Measurements from ENCODE around the gene KRT25. TPM values are rescaled to one million over a fixed set of nuclear protein-coding genes. Genes with fewer than 3 reads are reported as not detected.

The KRT25 gene
- total RNA-seq, 2 experiments from 2014 or later, result not detected

DNA sequence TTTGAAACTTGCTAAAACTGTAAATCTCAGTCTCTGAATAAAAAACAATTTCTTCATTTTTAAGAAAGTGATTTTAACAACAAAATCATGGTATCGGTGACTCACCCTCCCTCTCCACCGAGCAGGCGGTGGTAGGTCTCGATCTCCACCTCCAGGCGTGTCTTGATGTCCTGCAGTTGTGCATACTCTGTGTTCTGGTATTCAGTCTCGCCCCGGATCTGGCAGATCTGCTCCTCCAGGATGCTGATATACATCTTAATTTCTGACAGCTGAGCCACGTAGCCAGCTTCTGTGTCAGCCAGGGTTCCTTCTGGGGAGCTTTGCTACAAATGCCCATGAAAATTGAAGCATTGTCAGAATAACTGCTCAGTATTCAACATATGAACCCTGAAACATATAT, 36.2 kb downstream of the KRT25 start:
- H3K4me1 Mint-ChIP-seq, result no peaks in the 10 kb centered on the region
- no peaks in the 10 kb centered on the region for H3K9me3 Mint-ChIP-seq (ENCODE audit: low read depth)
- no peak for DNase-seq
- POLR2A ChIA-PET, result no interaction called here
- ATAC-seq, result no peak
- H3K27ac Mint-ChIP-seq, result no peak overlapping the region
- no peaks in the 10 kb centered on the region for H3K36me3 Mint-ChIP-seq (ENCODE audit: low read depth)
- peaks cover 10% of the 10 kb centered on the region for H3K27me3 Mint-ChIP-seq
- intact Hi-C loops (cut with DNase I, micrococcal nuclease), result no loop called here
- no peak overlapping the region for H3K4me3 Mint-ChIP-seq
- CTCF ChIA-PET, result interaction anchor here (1.6 kb wide), 2 partner anchors 12 to 15 kb away, joined by 5 to 6 read pairs; partner anchors contain the start of gene KRT24

DNA sequence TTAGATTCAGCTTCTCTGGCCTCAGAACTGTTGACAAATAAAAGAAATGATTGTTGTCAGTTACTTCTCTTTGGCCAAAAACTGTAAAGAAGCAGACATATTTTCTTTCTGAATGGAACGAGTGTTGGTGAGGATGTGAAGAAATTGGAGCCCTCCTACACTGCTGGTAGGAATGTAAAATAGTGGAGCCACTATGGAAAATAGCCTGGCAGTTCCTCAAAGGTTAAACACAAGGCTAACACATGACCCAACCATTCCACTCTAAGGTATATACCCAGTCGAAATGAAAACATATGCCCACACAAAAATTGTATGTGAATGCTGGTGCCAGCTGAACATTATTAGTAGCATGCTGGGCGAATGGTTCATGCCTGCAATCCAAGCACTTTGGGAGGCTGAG, 37.4 kb downstream of the KRT25 start:
- Mint-ChIP-seq H3K9me3 (ENCODE audit: low read depth) (no peaks in the 10 kb centered on the region), H3K27ac (no peak overlapping the region), H3K4me3 (no peak overlapping the region), H3K27me3 (peaks cover 5% of the 10 kb centered on the region), H3K4me1 (no peaks in the 10 kb centered on the region), H3K36me3 (ENCODE audit: low read depth) (no peaks in the 10 kb centered on the region)
- intact Hi-C loops (cut with DNase I, micrococcal nuclease), result no loop called here
- ChIA-PET CTCF (no interaction called here), POLR2A (no interaction called here)
- DNase-seq (no peak), ATAC-seq (no peak)

GRCh38 chr17:40714473-40714872, 40.7 kb downstream of the KRT25 start:
- no peaks in the 10 kb centered on the region for H3K9me3 Mint-ChIP-seq (ENCODE audit: low read depth)
- peak overlapping the region; percentile 31 for H3K27ac Mint-ChIP-seq
- H3K4me3 Mint-ChIP-seq, result no peak overlapping the region
- no peak for DNase-seq
- POLR2A ChIA-PET, result no interaction called here
- H3K36me3 Mint-ChIP-seq (ENCODE audit: low read depth), result no peaks in the 10 kb centered on the region
- intact Hi-C loops (cut with DNase I, micrococcal nuclease), result no loop called here
- H3K4me1 Mint-ChIP-seq, result peaks cover 2% of the 10 kb centered on the region
- CTCF ChIA-PET, result no interaction called here
- peaks cover 5% of the 10 kb centered on the region for H3K27me3 Mint-ChIP-seq
- no peak for ATAC-seq

DNA sequence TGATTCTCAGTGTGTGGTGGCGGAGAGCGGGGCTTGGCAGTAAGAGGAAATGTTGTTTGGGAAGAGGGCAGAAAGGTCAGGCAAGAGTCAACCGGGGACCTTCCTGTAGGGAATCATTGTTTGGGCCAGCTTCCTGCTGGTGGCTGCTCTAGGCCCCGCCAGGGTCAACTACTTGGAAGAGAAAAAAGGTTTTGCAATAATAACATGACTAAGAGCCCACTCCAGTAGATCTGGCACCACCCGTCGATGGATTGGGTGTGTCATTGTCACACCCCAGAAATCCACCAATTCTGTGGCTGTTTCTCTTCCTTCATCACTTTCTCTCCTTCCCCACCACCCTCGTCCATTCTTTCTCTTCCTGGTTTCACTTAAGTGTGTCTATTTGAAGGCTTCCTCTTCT, 47.4 kb downstream of the KRT25 start:
- ChIA-PET CTCF (no interaction called here), POLR2A (no interaction called here)

DNA sequence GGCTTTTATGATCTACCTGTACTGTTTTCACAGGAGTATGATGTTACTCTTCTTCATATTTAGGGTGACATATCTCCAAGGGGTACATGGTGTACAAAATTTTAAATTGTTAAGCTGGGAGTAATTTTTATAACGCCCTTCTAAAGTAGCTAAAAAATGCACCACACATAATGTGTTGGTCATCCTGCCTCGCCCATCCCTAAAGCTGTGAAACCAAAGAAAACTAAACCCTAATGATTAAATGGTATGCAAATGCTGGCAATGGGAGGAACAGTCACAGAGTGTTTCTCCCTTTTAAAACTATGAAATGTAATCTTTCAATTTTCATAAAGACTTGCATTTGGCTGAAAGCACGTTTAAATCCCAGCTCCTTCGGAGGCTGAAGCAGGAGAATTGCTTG, 49.5 kb downstream of the KRT25 start:
- Mint-ChIP-seq H3K4me3 (no peak overlapping the region), H3K27ac (no peak overlapping the region), H3K9me3 (ENCODE audit: low read depth) (no peaks in the 10 kb centered on the region), H3K36me3 (ENCODE audit: low read depth) (no peaks in the 10 kb centered on the region), H3K4me1 (peaks cover 2% of the 10 kb centered on the region), H3K27me3 (peaks cover 16% of the 10 kb centered on the region)
- CTCF ChIA-PET, result interaction anchor here (0.5 to 1.2 kb wide), 5 partner anchors 10 to 86 kb away, joined by 3 read pairs; no protein-coding TSS in a partner anchor
- ATAC-seq (no peak), DNase-seq (no peak)
- POLR2A ChIA-PET, result no interaction called here
- intact Hi-C loops (cut with DNase I, micrococcal nuclease), result no loop called here

More for the DNA sequence above, 47.4 kb downstream of the KRT25 start:
- intact Hi-C loops (cut with DNase I, micrococcal nuclease), result no loop called here
- DNase-seq (no peak), ATAC-seq (no peak)
- no peak overlapping the region for H3K4me3 Mint-ChIP-seq
- H3K27me3 Mint-ChIP-seq, result peaks cover 16% of the 10 kb centered on the region
- H3K9me3 Mint-ChIP-seq (ENCODE audit: low read depth), result no peaks in the 10 kb centered on the region
- H3K4me1 Mint-ChIP-seq, result peaks cover 2% of the 10 kb centered on the region
- H3K27ac Mint-ChIP-seq, result no peak overlapping the region
- no peaks in the 10 kb centered on the region for H3K36me3 Mint-ChIP-seq (ENCODE audit: low read depth)

DNA sequence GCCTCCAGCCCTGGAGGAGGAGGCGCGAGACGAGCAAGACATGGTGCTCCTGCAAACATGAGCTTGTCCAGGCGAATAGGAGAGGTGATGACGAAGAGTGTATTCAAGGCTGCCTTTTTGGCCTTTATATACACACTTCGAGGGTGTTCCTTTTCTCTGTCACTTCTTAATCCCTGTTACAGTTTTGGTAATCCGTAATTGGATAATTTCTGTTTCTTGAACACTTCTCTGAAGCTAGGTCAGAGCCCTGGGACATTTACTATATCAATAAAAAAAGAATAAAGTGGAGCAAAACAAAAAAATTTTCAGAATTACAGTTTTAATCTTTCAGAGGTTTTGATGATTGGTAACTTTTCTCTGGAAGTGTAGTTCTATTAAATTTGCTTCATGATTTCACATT, 51.5 kb downstream of the KRT25 start, which contains the start of gene KRT24:
TSS of gene KRT24 (minus strand) at position 101 of the 400 bp plus-strand sequence. CDS start at position 42, 59 bp downstream.
- no peak within 1 kb of the TSS for H3K27ac Mint-ChIP-seq
- CTCF ChIA-PET, result interaction anchor here (1.0 kb wide), 1 partner anchor 16 kb away, joined by 5 read pairs; no protein-coding TSS in a partner anchor
- H3K4me3 Mint-ChIP-seq, result no peak within 1 kb of the TSS
- H3K9me3 Mint-ChIP-seq (ENCODE audit: low read depth), result no peaks in the 10 kb centered on the region
- intact Hi-C loops (cut with DNase I, micrococcal nuclease), result no loop called here
- no peaks in the 10 kb centered on the region for H3K36me3 Mint-ChIP-seq (ENCODE audit: low read depth)
- no peaks in the 10 kb centered on the region for H3K4me1 Mint-ChIP-seq
- POLR2A ChIA-PET, result no interaction called here
- peaks cover 16% of the 10 kb centered on the region for H3K27me3 Mint-ChIP-seq
- DNase-seq (no peak), ATAC-seq (no peak)

DNA sequence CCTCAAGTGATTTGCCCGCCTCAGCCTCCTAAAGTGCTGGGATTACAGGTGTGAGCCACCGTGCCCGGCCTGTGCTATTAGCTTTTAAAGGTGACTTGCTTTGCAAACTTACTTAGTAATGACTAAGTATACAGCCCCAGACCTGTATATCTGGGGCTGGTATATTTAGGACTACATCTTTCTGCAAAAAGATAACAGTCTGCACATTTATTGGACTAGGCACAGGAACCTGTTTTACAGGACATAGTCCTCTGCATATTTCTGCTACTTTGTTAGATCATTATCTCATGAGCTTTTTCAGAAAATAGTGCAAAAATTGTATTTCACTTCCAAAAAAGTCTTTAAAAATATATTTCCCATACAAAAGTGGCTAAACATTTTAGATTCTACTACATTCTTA, 52.9 kb downstream of the KRT25 start:
- Mint-ChIP-seq H3K4me1 (no peaks in the 10 kb centered on the region), H3K36me3 (ENCODE audit: low read depth) (no peaks in the 10 kb centered on the region), H3K9me3 (ENCODE audit: low read depth) (no peaks in the 10 kb centered on the region), H3K4me3 (no peak overlapping the region), H3K27ac (no peak overlapping the region), H3K27me3 (peaks cover 13% of the 10 kb centered on the region)
- CTCF ChIA-PET, result interaction anchor here (0.5 kb wide), 1 partner anchor 946 kb away, joined by 3 read pairs; no protein-coding TSS in a partner anchor
- DNase-seq, result no peak
- ATAC-seq, result no peak
- intact Hi-C loops (cut with DNase I, micrococcal nuclease), result no loop called here
- POLR2A ChIA-PET, result no interaction called here

DNA sequence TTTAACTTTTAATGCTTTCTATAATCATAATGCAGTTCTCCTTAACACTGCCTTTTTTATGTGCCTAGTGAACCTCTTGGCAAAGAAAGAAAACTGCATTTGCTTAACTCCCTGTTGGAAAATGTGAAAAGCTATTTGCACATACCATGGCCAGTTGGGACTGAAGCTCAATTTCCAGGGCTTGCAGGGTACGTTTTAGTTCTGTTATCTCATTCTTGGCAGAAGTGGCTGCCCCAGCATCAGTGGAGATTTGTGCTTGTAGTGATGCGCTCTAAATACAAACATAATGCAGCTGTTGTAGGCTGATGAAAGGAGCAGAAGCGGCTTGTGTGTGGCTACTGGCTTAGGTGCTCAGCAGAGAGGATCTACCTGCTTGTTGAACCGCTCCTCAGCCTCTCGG, 55.3 kb downstream of the KRT25 start:
- H3K27ac Mint-ChIP-seq, result no peak overlapping the region
- H3K4me1 Mint-ChIP-seq, result no peaks in the 10 kb centered on the region
- POLR2A ChIA-PET, result no interaction called here
- ATAC-seq (no peak), DNase-seq (no peak)
- no peaks in the 10 kb centered on the region for H3K9me3 Mint-ChIP-seq (ENCODE audit: low read depth)
- intact Hi-C loops (cut with DNase I, micrococcal nuclease), result no loop called here
- no peak overlapping the region for H3K4me3 Mint-ChIP-seq
- H3K27me3 Mint-ChIP-seq, result peaks cover 7% of the 10 kb centered on the region
- no peaks in the 10 kb centered on the region for H3K36me3 Mint-ChIP-seq (ENCODE audit: low read depth)
- CTCF ChIA-PET, result interaction anchor here (0.6 to 0.7 kb wide), 2 partner anchors 82 to 488 kb away, joined by 3 to 4 read pairs; partner anchors contain the start of gene KRT27

- DNase-seq, result no peak
- ChIA-PET CTCF (interaction anchor here (0.6 kb wide), 2 partner anchors 31 to 113 kb away, joined by 3 to 4 read pairs; no protein-coding TSS in a partner anchor), POLR2A (no interaction called here)
- ATAC-seq, result no peak
- H3K4me1 Mint-ChIP-seq, result no peaks in the 10 kb centered on the region
- H3K27me3 Mint-ChIP-seq, result peaks cover 6% of the 10 kb centered on the region
- intact Hi-C loops (cut with DNase I, micrococcal nuclease), result no loop called here
- no peak overlapping the region for H3K4me3 Mint-ChIP-seq
- no peaks in the 10 kb centered on the region for H3K9me3 Mint-ChIP-seq (ENCODE audit: low read depth)
- no peaks in the 10 kb centered on the region for H3K36me3 Mint-ChIP-seq (ENCODE audit: low read depth)
- H3K27ac Mint-ChIP-seq, result no peak overlapping the region
Measured at GRCh38 chr17:40699371-40699770, 55.8 kb downstream of the KRT25 start.

Other genes starting within 250 kb of the KRT25 start
- gene CCR7, start 189.9 kb downstream of the KRT25 start, total RNA-seq, result 100 to 1,000 TPM; 325 to 389 TPM
- gene SMARCE1, start 107.5 kb downstream of the KRT25 start, total RNA-seq, result 100 to 1,000 TPM in 1 of 2 experiments, 10 to 100 TPM in 1; 99.7 to 122 TPM
- gene KRT222, start 90.2 kb downstream of the KRT25 start, total RNA-seq, result not detected
- gene KRT24, start 51.6 kb downstream of the KRT25 start, total RNA-seq, result not detected
- not detected for gene KRT26, start 16.9 kb upstream of the KRT25 start, total RNA-seq
- gene KRT27, start 27.2 kb upstream of the KRT25 start, total RNA-seq, result not detected
- gene KRT28, start 44.6 kb upstream of the KRT25 start, total RNA-seq, result not detected
- gene KRT10, start 67.3 kb upstream of the KRT25 start, total RNA-seq, result 10 to 100 TPM; 20.2 to 35.9 TPM
- gene KRT12, start 111.9 kb upstream of the KRT25 start, total RNA-seq, result not detected
- not detected for gene KRT20, start 129.9 kb upstream of the KRT25 start, total RNA-seq
- gene KRT23, start 182.3 kb upstream of the KRT25 start, total RNA-seq, result not detected
- gene KRT39, start 211.6 kb upstream of the KRT25 start, total RNA-seq, result not detected
- gene KRT40, start 229.0 kb upstream of the KRT25 start, total RNA-seq, result not detected
- not detected for gene KRTAP3-3, start 238.8 kb upstream of the KRT25 start, total RNA-seq
- gene KRTAP3-2, start 244.6 kb upstream of the KRT25 start, total RNA-seq, result not detected

Measured in activated CD4-positive, alpha-beta T cell treated with anti-CD3 and anti-CD28 coated beads for 36 hours (primary cell).